Measurements from ENCODE around the gene ARHGEF28.

DNA sequence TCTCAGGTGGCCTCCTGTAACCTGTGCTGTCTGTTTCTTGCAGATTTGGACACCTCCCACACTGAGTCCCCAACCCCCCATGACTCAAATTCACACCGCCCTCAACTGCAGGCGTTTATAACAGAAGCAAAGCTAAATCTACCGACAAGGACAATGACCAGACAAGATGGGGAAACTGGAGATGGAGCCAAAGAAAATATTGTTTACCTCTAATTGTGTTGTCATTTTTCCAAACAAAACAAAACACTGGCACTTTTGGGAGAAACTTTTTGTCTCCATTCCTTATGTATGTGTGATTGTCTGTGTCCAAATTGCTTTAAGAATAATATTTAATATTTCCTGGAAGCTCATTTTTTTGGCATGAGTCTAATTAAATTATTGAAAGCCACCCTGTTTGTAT is 314.8 kb downstream of the ARHGEF28 start:
- TF ChIP-seq, protein P1, sequence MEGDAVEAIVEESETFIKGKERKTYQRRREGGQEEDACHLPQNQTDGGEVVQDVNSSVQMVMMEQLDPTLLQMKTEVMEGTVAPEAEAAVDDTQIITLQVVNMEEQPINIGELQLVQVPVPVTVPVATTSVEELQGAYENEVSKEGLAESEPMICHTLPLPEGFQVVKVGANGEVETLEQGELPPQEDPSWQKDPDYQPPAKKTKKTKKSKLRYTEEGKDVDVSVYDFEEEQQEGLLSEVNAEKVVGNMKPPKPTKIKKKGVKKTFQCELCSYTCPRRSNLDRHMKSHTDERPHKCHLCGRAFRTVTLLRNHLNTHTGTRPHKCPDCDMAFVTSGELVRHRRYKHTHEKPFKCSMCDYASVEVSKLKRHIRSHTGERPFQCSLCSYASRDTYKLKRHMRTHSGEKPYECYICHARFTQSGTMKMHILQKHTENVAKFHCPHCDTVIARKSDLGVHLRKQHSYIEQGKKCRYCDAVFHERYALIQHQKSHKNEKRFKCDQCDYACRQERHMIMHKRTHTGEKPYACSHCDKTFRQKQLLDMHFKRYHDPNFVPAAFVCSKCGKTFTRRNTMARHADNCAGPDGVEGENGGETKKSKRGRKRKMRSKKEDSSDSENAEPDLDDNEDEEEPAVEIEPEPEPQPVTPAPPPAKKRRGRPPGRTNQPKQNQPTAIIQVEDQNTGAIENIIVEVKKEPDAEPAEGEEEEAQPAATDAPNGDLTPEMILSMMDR (IDR thresholded peaks at IDR 0.05), result no peak
- TF ChIP-seq EP300 (IDR thresholded peaks at IDR 0.05), result no peak

Measured in upper lobe of left lung (tissue), 4 donors.